GM06990 (cell line): ENCODE results near the gene C2CD4D.

Experiments used
- DNase-seq: peaks from one replicate; pipeline ENCODE4 v3.0.0-alpha.2; 2011; ENCODE audit not compliant: insufficient read length; ENCODE audit errors: extremely low read depth
- H3K27me3 ChIP-seq: replicated peaks from 2 replicates; pipeline ENCODE4 v1.6.0; 2011; ENCODE audit warnings: low read length; ENCODE audit not compliant: control insufficient read depth, insufficient read depth
- H3K36me3 ChIP-seq: 2 replicates; pipeline ENCODE4 v1.5.1; 2011; ENCODE audit warnings: low read length; ENCODE audit not compliant: control insufficient read depth, insufficient read depth
- H3K4me3 ChIP-seq: replicated peaks from 2 replicates; pipeline ENCODE4 v1.5.1; 2011; ENCODE audit warnings: low read depth, mild to moderate bottlenecking, control low read depth, low read length
- CTCF ChIP-seq: IDR thresholded peaks from 2 replicates; pipeline ENCODE4 v1.5.1; 2011; ENCODE audit warnings: low read length, control low read depth, mild to moderate bottlenecking, inconsistent platforms; ENCODE audit not compliant: insufficient read depth, poor library complexity, severe bottlenecking

Gene C2CD4D

GRCh38 chr1:151831256-151831591, 8.4 kb downstream of the C2CD4D start:
- TF ChIP-seq CTCF = no peak
- no peak for DNase-seq
- H3K4me3 ChIP-seq = no peak overlapping the region
- H3K36me3 ChIP-seq = no peaks in the 10 kb centered on the region
- no peaks in the 10 kb centered on the region; the same call in 1 of the 2 replicates for H3K27me3 ChIP-seq

DNA sequence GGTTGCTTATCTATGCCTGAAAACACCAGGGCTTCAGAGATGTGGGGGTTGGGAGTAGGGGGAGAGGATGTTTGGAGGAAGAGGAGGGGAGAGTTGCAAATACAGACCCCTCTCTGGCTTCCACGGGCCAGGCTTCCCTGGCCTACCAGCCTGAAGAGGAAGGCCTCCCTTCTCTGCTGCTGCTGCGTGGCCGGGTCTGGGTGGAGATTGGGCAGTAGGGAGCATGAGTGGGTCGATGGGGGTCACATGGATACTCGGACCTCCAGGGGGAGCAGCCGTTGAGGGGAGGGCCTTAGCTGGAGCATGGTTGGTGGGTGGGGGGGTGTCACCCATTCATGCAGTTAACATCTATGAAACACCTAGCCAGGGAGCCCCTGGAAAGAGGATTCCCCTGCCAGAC, 9.6 kb downstream of the C2CD4D start:
- Histone ChIP-seq H3K36me3 (no peaks in the 10 kb centered on the region), H3K4me3 (no peak overlapping the region), H3K27me3 (no peaks in the 10 kb centered on the region; the same call in 1 of the 2 replicates)
- no peak for TF ChIP-seq CTCF
- no peak for DNase-seq

DNA sequence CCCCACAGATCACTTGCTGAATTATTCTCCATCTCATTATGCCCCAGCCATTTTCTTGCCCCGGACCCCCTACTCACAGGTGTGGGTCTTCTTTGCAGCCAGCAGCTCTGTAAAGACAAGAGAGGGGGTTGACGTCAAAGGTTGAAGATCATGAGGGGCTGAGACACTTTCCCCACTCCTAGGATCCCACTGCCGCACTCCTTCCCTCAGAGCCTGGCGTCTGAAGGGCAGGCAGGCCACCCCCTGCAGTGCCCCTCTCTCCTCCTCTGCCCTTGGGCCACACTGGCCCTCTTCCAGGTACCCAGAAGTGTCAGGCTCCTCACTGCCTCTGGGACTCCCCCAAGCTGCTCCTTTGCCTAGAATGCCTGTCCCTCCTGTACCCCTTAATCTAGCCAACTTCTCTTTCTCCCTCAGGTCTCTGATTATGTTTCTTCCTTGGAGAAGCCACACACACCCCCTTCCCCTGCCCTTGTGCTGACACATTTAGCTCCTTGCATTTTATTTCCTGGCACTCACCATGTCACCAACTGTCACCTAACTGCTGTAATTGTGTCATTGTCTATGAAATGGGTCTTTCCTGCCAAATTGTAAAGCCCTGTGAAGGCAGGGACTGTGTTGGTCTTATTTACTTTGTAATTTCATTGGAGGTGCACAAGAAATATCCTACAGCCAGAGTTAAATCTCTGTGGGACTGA, 10.1 kb downstream of the C2CD4D start:
- H3K36me3 ChIP-seq = no peaks in the 10 kb centered on the region
- H3K27me3 ChIP-seq = no peaks in the 10 kb centered on the region; the same call in 1 of the 2 replicates
- TF ChIP-seq CTCF = no peak
- no peak for DNase-seq
- H3K4me3 ChIP-seq = no peak overlapping the region

DNA sequence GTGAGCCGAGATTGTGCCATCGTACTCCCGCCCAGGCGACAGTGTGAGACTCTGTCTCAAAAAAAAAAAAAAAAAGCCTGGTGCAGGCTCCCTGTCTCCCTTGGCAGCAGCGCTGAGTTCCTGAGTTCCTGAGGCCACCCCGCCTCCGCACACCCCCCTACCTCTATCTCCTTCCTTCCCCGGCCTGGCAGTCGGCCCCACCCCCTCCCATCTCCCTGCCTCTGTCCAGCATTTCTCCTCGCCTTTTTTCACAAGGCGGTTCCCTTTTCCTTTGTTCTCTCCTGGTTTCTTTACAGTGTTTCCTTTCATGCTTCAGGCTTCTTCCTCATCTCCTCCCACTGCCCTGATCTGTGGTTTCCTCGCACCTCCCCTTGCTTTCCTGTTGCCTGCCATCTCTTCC, 10.7 kb downstream of the C2CD4D start:
- no peaks in the 10 kb centered on the region for H3K36me3 ChIP-seq
- DNase-seq = no peak
- TF ChIP-seq CTCF = no peak
- peaks cover 1% of the 10 kb centered on the region for H3K27me3 ChIP-seq
- no peak overlapping the region for H3K4me3 ChIP-seq

GRCh38 chr1:151827853-151828252, 11.8 kb downstream of the C2CD4D start:
- Histone ChIP-seq H3K36me3 (no peaks in the 10 kb centered on the region), H3K4me3 (no peak overlapping the region), H3K27me3 (peaks cover 1% of the 10 kb centered on the region)
- DNase-seq = no peak
- TF ChIP-seq CTCF = no peak
